Endothelial cell of umbilical vein (primary cell): ENCODE results near the gene FLNB. TPM values are rescaled to one million over a fixed set of nuclear protein-coding genes. Genes with fewer than 3 reads are reported as not detected.

Experiments
- BruUV-seq: library from RNA; stranded (reverse); fragments of 400-500 nt; replicated peaks from 2 replicates; lab custom pipeline; 2021; lab: Mats Ljungman, UMichigan
- CTCF ChIA-PET: fragments of 300-600, 350-600 bp; sonication (Branson Sonifier 250); formaldehyde crosslinking; loops from one replicate; lab custom pipeline; 2021; ENCODE audit warnings: antibody characterized with exemption, inconsistent platforms; lab: Charles Lee
- POLR2A ChIA-PET: fragments of 300-600, 350-600 bp; sonication (Branson Sonifier 250); formaldehyde crosslinking; loops from one replicate; lab custom pipeline; 2021; ENCODE audit warnings: antibody characterized with exemption, inconsistent platforms; lab: Charles Lee
- DNase-seq: peaks from one replicate; pipeline ENCODE4 v3.0.0-alpha.2; 2011; ENCODE audit warnings: low read depth, low spot score
- FAIRE-seq: peaks from 2 replicates; lab custom pipeline; 2011; peaks lifted over from hg19 to GRCh38; lab: Jason Lieb, UNC
- H2AFZ ChIP-seq: 2 replicates; pipeline ENCODE4 v1.6.0; 2012; ENCODE audit warnings: low read depth, low read length, control low read depth, inconsistent platforms
- H3K27ac ChIP-seq: 2 replicates; pipeline ENCODE4 v1.5.1; 2011; ENCODE audit warnings: low read depth, mild to moderate bottlenecking, control low read depth, low read length, moderate library complexity; ENCODE audit not compliant: insufficient read depth
- H3K27me3 ChIP-seq, 2 experiments: 2 replicates each; pipeline versions ENCODE4 v1.6.0 to v1.6.1; 2011; ENCODE audit warnings: low read length in 2 of 2, mixed read lengths in 1 of 2; ENCODE audit not compliant: control insufficient read depth in 2 of 2, insufficient read depth in 2 of 2
- H3K36me3 ChIP-seq, 2 experiments: 2 replicates in 1 of 2; 3 replicates in 1 of 2; pipeline ENCODE4 v1.5.1; 2011; ENCODE audit warnings: low read length in 2 of 2, mild to moderate bottlenecking in 1 of 2, moderate library complexity in 1 of 2; ENCODE audit not compliant: control insufficient read depth in 2 of 2, insufficient read depth in 2 of 2; ENCODE audit errors: extremely low read depth in 1 of 2
- H3K4me1 ChIP-seq: 3 replicates; pipeline ENCODE4 v1.5.1; 2011; ENCODE audit warnings: mild to moderate bottlenecking, low read length; ENCODE audit not compliant: control insufficient read depth, insufficient read depth; ENCODE audit errors: extremely low read depth
- H3K4me2 ChIP-seq: 2 replicates; pipeline ENCODE4 v1.6.1; 2011; ENCODE audit warnings: low read length, control low read depth, mixed read lengths; ENCODE audit not compliant: insufficient read depth
- H3K4me3 ChIP-seq, 3 experiments: fragments of 200-600 bp in 1 of 3; sonication (generic), shearing (Covaris generic) in 1 of 3; replicated peaks in 1 of 3; 2 replicates each; pipeline ENCODE4 v1.5.1; 2011 to 2016; ENCODE audit warnings: control low read depth in 3 of 3, low read length in 3 of 3, mild to moderate bottlenecking in 2 of 3, inconsistent platforms in 1 of 3, low read depth in 1 of 3, moderate library complexity in 1 of 3; ENCODE audit not compliant: insufficient read depth in 1 of 3
- H3K79me2 ChIP-seq: 2 replicates; pipeline ENCODE4 v1.6.0; 2012; ENCODE audit warnings: low read length, inconsistent platforms; ENCODE audit not compliant: control insufficient read depth, insufficient read depth
- H3K9ac ChIP-seq: replicated peaks from 2 replicates; pipeline ENCODE3; 2011; ENCODE audit warnings: low read length, control low read depth; ENCODE audit not compliant: insufficient read depth; ENCODE audit errors: extremely low read depth
- H3K9me1 ChIP-seq: replicated peaks from 3 replicates; pipeline ENCODE4 v1.6.0; 2011; ENCODE audit warnings: mild to moderate bottlenecking, low read length; ENCODE audit not compliant: control insufficient read depth, insufficient read depth; ENCODE audit errors: extremely low read depth
- H3K9me3 ChIP-seq: replicated peaks from 2 replicates; pipeline ENCODE4 v1.5.1; 2012; ENCODE audit warnings: low read length, inconsistent platforms; ENCODE audit not compliant: control insufficient read depth, insufficient read depth
- H4K20me1 ChIP-seq: replicated peaks from 2 replicates; pipeline ENCODE3; 2011; ENCODE audit warnings: mild to moderate bottlenecking, low read length; ENCODE audit not compliant: control insufficient read depth, insufficient read depth; ENCODE audit errors: extremely low read depth
- CTCF ChIP-seq, 2 donors: IDR thresholded peaks; 1 replicate in 1 of 2; 2 replicates in 1 of 2; pipeline ENCODE4 v1.5.1; 2011; ENCODE audit warnings: low read length in 2 of 2, mild to moderate bottlenecking in 2 of 2, moderate library complexity in 2 of 2, control low read depth in 1 of 2, inconsistent platforms in 1 of 2, low read depth in 1 of 2; ENCODE audit not compliant: insufficient read depth in 1 of 2; ENCODE audit errors: extremely low read depth in 1 of 2
- EZH2 ChIP-seq: IDR thresholded peaks from 2 replicates; pipeline ENCODE4 v1.6.1; 2012; ENCODE audit warnings: borderline replicate concordance, low read depth, mild to moderate bottlenecking, moderate library complexity, low read length, inconsistent platforms; ENCODE audit not compliant: severe bottlenecking
- FOS ChIP-seq: IDR thresholded peaks from 2 replicates; pipeline ENCODE4 v1.6.1; 2011; ENCODE audit warnings: mild to moderate bottlenecking, low read length, moderate library complexity, borderline replicate concordance; ENCODE audit not compliant: insufficient read depth
- GATA2 ChIP-seq: IDR thresholded peaks from 2 replicates; pipeline ENCODE4 v1.7.0; 2011; ENCODE audit warnings: low read depth, mild to moderate bottlenecking, moderate library complexity, mixed read lengths, low read length; ENCODE audit not compliant: insufficient read length, insufficient read depth
- JUN ChIP-seq: IDR thresholded peaks from 2 replicates; pipeline ENCODE4 v1.6.1; 2011; ENCODE audit warnings: borderline replicate concordance, low read depth; ENCODE audit not compliant: insufficient read length, insufficient read depth
- MAX ChIP-seq: IDR thresholded peaks from 2 replicates; pipeline ENCODE4 v1.6.1; 2011; ENCODE audit not compliant: insufficient read depth, insufficient read length
- MYC ChIP-seq: IDR thresholded peaks from one replicate; pipeline ENCODE4 v1.6.1; 2011; ENCODE audit warnings: mild to moderate bottlenecking, low read depth, low read length
- POLR2A ChIP-seq: IDR thresholded peaks from 2 replicates; pipeline ENCODE4 v1.6.1; 2012; ENCODE audit warnings: low read depth, mild to moderate bottlenecking, control low read depth, low read length
- POLR2AphosphoS5 ChIP-seq: IDR thresholded peaks from 2 replicates; pipeline ENCODE4 v1.6.1; 2012; ENCODE audit warnings: low read depth, mild to moderate bottlenecking, control low read depth, low read length, moderate library complexity; ENCODE audit not compliant: insufficient read depth
- dilution Hi-C: fragments of 300-500 bp; cut with MboI; formaldehyde crosslinking; loops from one replicate; pipeline ENCODE4 v1.15.0; 2019; ENCODE audit warnings: low sequenced_read_pairs; ENCODE audit not compliant: extremely low pct_ligation_motif_present
- intact Hi-C: fragments of 100-400 bp; cut with micrococcal nuclease; formaldehyde crosslinking; loops from one replicate; pipeline ENCODE4 v1.10.0; 2022
- polyA plus RNA-seq, 4 experiments: library from polyadenylated mRNA; depleted of rRNA in 3 of 4; stranded (reverse) in 3 of 4; unstranded in 1 of 4; fragments of >200 nt; gene quantifications; 2 replicates each; pipeline versions ENCODE4 v1.2.1 to v1.2.3, GENCODE V29; 2011 to 2012; ENCODE audit warnings: missing spikeins in 1 of 4
- total RNA-seq: library from RNA; stranded (reverse); gene quantifications from 2 replicates; pipeline ENCODE4 v1.2.3, GENCODE V29; 2021

The FLNB gene
- total and polyA plus RNA-seq, 2 donors (not counting 3 experiments of a cell fraction or from before 2014, with no cell fraction given) = 479 to 670 TPM

- Histone ChIP-seq H3K4me3 (no peak overlapping the region), H3K27ac (no peak overlapping the region), H3K27me3 (no peaks in the 10 kb centered on the region), H3K79me2 (no peaks in the 10 kb centered on the region), H3K9me3 (no peaks in the 10 kb centered on the region), H3K9me1 (no peaks in the 10 kb centered on the region), H3K4me2 (no peak overlapping the region), H2AFZ (peak overlapping the region; percentile 61), H3K36me3 (no peaks in the 10 kb centered on the region), H3K9ac (no peak overlapping the region), H4K20me1 (no peaks in the 10 kb centered on the region), H3K4me1 (no peaks in the 10 kb centered on the region)
- DNase-seq = peak; percentile 77
- ChIA-PET CTCF (interaction anchor here (0.6 to 4.5 kb wide), 26 partner anchors 8 to 255 kb away, joined by 3 to 294 read pairs (median 8); partner anchors contain the start of genes ABHD6, HTD2 and RPP14), POLR2A (no interaction called here)
- FAIRE-seq = peak; percentile 92
- TF ChIP-seq CTCF (IDR thresholded peaks at IDR 0.05; ENCODE audit: extremely low read depth in 1 of 2, insufficient read depth in 1 of 2, low read depth in 1 of 2, low read length in 2 of 2) (peak; percentile 81 to 86), POLR2AphosphoS5 (no peak), MAX (peak; percentile 60)
- intact Hi-C loops (loop anchor here (1.0 to 2.0 kb wide), 4 partner anchors 19 to 83 kb away; no protein-coding TSS in a partner anchor), dilution Hi-C loops (no loop called here)
- no TSS peak for BruUV-seq
These were observed 209.1 kb downstream of the FLNB start for GRCh38 chr3:58217209-58217811.

- H3K4me2 ChIP-seq = no peak overlapping the region
- POLR2A ChIA-PET = no interaction called here
- no peaks in the 10 kb centered on the region for H3K4me1 ChIP-seq
- BruUV-seq = no TSS peak
- no peaks in the 10 kb centered on the region for H3K36me3 ChIP-seq
- CTCF ChIA-PET = interaction anchor here (1.0 to 4.5 kb wide), 7 partner anchors 8 to 87 kb away, joined by 4 to 294 read pairs (median 17); partner anchors contain the start of genes ABHD6, HTD2 and RPP14
- H3K9me3 ChIP-seq = no peaks in the 10 kb centered on the region
- DNase-seq (no peak), FAIRE-seq (no peak)
- no peak for TF ChIP-seq CTCF (IDR thresholded peaks at IDR 0.05; ENCODE audit: extremely low read depth in 1 of 2, insufficient read depth in 1 of 2, low read depth in 1 of 2, low read length in 2 of 2)
- TF ChIP-seq FOS = no peak
- no peak for TF ChIP-seq EZH2
- no peak for TF ChIP-seq MAX
- TF ChIP-seq MYC = no peak
- no peak for TF ChIP-seq POLR2A
- no peak for TF ChIP-seq POLR2AphosphoS5
- no peak for TF ChIP-seq JUN
- no peak for TF ChIP-seq GATA2
- no peaks in the 10 kb centered on the region for H3K9me1 ChIP-seq
- no peak overlapping the region for H3K4me3 ChIP-seq
- no peaks in the 10 kb centered on the region for H3K79me2 ChIP-seq
- H3K27me3 ChIP-seq = no peaks in the 10 kb centered on the region
- no peaks in the 10 kb centered on the region for H4K20me1 ChIP-seq
- intact Hi-C loops (no loop called here), dilution Hi-C loops (no loop called here)
- H3K27ac ChIP-seq = no peak overlapping the region
- H2AFZ ChIP-seq = no peak overlapping the region
- no peak overlapping the region for H3K9ac ChIP-seq
These were observed 210.7 kb downstream of the FLNB start for GRCh38 chr3:58218904-58219303.
